ENCODE measurements around the gene IRF2.

IRF2 gene

DNA sequence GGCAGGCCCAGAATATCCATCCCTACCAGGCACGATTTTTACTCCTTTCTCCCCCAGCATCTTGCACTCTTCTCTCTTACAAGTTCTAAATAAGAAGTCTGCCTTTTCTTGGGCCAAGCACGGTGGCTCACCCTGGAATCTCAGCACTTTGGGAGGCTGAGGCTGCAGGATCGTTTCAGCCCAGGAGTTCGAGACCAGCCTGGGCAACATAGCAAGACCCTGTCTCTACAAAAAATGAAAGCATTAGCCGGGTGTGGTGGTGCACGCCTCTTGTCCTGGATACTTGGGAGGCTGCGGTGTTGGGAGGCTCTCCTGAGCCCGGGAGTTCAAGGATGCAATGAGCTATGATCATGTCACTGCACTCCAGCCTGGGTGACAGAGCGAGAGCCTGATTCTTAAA lies 64.8 kb downstream of the IRF2 start:
- no peak for DNase-seq (ENCODE audit: low read depth in 3 of 3)

DNA sequence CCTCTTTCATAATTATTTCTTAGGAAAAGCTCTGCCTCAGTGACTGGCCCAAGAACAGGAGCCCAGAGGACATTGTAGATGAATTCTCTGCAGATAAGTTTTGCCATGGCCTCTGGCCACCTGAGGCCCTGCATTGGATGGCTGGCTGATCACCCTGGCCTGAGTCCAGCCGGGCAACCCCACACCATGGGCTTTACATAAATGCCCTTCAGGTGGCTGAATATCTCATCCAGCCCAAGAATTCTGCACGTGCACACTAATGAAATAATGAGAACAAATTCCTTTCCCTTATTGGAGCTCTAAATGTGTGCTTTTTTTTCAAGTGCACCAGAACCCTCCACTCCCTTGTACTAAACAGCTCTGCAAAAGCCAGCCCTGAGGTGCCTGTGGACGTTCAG lies 65.7 kb downstream of the IRF2 start:
- DNase-seq (ENCODE audit: low read depth in 3 of 3) = no peak

DNA sequence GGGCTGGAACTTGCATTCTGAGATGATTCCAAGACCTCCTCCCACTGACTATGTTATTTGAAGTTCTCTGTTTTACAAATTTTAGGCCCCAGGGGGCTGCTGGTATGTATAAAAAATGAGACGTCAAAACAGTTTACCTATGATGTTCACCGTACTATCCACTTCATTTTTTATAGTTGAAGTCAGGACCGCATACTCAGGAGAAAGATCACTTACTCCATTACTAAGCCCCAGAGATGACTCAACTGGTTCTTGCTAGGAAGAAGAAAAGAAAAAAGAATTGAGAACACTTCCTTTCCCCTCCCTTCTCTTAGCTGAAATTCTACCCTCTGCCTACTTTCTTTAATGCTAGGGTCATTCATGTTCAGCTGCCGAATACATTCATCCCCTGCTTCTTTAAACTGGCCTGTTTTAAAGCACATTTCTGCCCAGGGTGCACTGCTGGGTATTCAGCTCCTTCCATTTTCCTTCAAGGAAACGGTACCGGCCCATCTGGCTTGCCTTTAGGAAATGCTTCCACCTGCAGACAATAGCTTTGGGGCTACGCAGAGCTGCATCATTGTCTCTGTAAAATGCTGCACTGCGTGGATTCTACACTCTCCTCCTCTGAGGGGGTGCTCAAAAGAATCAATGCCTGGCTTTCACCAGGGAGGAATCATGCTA lies 66.2 kb downstream of the IRF2 start:
- DNase-seq (ENCODE audit: low read depth in 3 of 3) = no peak

DNA sequence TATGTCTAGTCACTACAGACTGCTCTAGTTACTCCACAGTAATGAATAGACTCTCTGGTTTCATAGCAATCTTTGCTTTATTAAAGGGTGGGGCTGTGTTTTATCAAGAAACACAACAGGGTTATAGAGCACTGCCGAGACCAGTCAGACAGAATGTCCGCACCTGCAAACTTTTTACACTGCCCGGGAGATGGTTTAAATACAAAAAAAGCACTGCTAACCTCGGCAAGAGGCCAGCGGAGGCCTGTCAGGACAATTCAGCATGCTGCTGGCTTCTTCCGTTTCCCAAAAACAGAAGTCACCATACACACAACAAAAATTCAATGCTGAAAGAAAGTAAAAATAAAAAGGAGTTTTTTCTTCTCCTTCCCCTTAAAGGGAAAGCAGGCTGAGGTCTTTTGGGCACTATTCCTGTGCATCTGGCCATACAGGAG lies 67.4 kb downstream of the IRF2 start:
- no peak for DNase-seq (ENCODE audit: low read depth in 3 of 3)

DNA sequence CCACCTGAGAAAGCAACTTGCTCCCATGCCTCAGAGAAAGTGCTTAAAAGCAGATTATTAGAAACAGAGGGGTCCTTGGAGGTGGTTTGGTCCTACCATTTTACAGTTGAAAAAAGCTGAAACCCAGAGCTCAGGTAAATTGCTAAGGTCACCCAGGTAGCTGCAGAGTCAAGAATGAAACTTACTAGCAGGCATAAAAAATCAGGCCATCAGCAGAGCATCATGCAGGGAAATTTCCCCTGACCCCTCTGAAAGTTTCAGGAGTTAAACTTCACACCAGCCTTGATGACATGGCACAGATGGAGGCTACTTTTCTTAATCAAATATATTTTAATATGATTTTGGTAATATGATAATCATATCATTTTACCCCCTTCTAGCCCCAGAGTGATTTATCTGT lies 70.3 kb downstream of the IRF2 start:
- DNase-seq (ENCODE audit: low read depth in 3 of 3) = no peak

DNA sequence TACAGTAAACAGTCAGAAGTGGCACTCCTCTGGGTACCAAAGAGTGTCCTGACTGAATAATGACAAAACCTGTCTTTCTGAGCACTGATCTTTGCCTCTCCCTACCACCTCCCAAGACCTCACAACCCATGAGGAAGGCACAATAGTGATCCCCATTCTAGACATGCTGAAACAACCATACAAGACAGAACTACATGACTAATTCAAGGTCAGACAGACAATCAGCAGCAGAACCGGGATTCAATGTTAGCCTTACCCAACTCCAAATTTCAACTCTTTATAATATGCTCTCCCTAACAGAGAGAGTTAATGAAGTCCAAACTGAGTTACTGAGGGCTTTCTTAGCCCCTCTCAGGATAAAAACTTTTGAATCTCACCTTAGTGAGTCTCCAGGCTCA lies 71.0 kb downstream of the IRF2 start:
- no peak for DNase-seq (ENCODE audit: low read depth in 3 of 3)

DNA sequence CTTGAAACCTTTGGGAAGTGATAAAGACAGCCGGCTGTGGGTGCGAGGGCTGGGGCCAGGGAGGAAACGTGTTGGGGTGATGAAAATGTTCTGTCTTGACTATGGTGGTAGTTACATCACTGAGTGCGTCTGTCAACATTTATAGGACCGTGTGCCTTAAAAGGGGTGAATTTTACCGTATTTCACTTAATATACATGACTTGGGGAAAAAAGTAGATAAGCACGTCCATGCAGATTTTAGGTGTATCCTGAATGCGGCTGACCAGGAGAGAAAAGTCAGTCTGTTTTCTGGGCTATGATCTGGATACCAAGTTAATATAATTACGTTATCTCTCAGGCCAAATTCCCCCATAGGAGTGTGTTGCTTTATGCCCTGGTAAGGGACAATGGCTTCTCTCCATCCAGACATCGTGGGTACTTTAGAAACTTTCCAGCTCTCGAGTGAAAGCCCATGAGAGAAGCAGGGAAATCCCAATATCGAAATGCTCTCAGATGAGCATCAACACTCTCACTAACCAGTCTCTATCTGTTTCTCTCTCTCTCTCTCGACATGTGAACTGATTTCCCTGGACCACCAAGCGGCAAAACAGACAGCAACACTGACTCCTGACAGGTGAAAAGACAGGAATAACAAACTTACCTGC lies 71.5 kb downstream of the IRF2 start:
- DNase-seq (ENCODE audit: low read depth in 3 of 3) = no peak

DNA sequence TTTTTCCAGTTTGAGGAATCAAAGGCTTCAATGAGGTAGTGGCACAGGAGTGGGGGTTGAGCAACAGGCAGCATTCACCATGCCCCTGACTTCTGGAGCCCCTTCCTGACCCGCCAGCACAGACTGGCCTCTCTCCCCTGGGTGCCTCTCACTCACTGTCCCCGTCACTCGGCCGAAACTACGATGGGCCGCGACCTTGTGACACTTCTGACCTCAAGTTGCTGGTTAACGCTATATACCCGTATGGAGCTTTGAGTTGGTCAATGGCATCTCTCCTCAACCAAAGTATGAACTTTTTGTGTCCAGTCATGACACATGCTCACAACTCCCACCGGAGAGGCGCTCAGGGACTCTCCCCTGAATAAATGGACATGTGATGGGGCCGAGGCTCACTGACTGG lies 72.1 kb downstream of the IRF2 start:
- no peak for DNase-seq (ENCODE audit: low read depth in 3 of 3)

DNA sequence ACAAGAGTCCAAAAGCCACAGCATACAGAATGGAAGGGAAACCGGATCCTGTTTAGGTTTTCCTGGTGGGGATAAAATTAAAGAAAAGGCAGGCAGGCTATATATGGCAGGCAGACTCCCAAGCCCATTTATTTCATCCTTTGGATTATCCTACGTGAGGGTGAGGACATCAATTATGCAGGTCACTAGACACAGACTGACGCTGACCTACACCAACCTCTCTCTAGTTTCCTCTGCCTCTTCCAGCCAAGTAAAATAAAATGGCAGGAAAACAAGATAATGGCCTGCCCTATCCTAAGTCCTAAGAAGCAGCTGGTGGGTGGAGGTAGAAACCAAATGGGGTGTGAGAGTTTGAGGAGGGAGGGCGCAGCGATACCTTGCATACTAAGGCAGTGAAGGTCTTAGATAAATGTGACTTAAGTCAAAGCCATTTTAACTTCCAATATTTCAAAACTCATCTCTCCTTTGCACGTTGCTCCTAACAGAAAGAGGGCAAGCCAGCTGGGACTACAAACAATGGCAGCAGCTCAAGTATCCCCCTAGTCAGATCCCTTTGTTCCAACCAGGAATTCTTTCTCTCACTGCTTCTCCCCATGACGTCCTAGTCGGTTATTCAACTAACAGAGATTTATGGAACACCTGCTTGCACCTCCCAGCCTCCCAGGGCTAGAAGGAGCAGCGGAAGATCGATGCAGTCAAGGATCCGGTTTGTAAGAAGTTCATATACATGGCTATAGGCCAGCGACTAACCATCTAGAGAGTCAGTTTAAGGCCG lies 72.8 kb downstream of the IRF2 start:
- no peak for DNase-seq (ENCODE audit: low read depth in 3 of 3)

DNA sequence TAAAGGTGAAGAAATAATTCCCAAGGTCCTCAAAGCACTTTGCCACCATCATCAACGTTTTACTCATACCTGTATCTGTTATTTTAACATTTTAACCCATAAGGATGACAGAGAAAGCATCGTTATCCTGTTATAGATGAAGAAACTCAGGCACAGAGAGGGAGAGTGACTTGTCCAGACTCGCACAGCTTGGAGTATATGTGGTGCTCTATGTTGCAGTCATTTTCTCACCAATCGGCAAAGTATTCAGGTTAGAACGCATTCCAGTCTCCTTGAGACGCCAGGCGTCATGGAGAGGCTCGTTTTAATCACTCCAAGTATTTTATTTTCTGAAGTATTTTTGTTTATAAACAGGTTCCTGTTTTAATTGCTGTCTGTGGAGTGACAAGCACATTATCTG lies 73.5 kb downstream of the IRF2 start:
- no peak for DNase-seq (ENCODE audit: low read depth in 3 of 3)

DNA sequence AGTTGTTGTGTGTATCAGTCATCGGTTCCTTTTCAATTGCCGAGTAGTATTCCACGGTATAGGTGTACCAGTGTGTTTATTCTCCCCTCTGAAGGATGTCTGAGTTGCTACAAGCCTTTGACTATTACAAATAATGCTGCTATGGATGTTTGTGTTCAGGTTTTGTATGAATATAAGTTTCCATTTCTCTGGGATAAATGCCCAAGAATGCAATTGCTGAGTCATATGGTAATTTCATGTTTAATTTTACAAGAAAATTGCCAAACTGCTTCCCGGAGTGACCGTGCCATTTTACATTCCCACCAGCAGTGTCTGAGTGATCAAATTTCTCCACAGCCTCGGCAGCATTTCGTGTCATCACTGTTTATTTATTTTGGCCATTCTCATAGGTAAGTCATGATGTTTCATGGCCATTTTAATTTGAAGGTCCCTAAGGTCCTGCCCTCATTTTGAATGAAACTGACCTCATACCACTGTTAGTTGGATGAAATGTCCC lies 73.9 kb downstream of the IRF2 start:
- no peak for DNase-seq (ENCODE audit: low read depth in 3 of 3)

DNA sequence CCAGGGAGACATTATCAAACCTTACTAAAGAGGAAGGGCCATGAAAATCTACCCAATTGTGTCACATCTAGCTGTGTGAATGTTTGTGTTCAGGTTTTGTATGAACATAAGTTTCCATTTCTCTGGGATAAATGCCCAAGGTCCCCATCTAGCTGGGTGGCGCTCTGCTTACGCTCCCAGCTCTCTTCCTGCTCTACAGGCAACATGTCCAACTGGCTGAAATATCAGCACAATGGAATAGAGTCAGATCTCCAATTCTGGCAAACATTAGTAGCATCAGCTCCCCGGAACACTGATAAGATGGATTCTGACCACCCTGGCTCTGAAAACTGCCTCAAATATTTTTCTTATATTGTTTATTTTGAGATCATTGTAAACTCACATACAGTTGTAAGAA lies 74.8 kb downstream of the IRF2 start:
- DNase-seq (ENCODE audit: low read depth in 3 of 3) = no peak

DNA sequence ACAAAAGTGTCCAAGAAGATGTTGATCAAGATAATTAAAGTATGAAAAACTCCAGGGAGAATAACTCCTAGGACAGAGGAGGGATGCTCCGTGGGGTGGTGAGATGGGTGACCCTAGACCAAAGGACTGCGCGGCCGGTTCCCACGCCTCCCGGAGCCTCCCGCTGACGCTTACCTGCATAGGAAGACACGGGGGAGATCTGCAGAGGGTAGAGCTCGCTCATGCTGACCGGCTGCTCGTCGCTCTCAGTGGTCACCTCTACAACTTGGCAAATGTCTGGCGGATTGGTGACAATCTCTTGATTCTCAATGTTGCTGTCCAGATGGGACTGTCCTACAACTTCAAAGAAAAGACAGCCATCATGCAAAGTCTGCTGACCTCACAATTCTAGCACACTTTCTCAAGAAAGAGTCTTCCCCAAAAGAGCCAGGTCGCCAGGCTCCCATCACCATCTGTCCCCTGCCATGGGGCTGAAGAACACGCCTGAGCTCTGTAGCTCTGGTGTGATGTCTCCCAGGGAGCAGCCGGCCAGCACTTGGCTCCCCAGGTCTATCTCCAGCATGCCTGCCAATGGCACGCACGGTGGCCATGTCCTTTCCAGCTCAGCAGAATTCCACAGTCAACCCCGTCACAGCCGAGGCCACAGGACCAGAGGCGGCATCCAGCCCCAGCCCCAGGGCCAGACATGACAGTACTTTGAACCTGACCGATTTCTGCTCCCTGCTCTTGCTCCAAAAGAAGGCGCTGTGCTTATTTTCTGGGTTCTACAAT lies 75.4 kb downstream of the IRF2 start:
- DNase-seq (ENCODE audit: low read depth in 3 of 3) = no peak

DNA sequence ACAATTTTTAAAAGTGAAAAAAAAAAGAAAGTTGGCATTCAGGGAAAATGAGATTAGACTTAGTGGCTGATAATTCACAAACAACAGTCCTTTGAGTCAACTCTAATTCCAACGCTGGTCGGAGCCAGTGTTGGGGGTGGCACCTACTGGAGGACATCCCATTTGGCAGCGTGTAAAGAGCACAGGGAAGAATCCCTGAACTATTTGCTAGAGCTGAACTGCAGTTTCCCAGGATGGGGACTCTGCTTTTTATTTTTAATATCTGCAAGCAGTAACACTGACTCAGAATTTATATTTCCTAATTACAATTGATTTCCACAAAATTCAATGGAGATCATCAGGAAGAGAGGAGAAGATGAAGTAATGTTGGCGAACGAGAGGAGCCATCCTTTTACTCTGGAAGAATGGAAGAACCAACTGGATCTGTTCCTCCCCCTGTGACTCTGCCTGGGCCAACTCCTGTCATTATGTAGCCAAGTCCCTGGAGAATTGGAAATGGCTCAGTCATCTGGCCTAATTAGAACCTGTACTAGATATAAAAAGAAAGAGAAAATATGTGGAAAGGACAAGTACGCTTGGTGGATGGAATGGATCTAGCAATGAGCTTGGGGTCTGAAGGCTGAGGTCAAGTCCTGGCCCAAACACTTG lies 76.7 kb downstream of the IRF2 start:
- no peak for DNase-seq (ENCODE audit: low read depth in 3 of 3)

DNA sequence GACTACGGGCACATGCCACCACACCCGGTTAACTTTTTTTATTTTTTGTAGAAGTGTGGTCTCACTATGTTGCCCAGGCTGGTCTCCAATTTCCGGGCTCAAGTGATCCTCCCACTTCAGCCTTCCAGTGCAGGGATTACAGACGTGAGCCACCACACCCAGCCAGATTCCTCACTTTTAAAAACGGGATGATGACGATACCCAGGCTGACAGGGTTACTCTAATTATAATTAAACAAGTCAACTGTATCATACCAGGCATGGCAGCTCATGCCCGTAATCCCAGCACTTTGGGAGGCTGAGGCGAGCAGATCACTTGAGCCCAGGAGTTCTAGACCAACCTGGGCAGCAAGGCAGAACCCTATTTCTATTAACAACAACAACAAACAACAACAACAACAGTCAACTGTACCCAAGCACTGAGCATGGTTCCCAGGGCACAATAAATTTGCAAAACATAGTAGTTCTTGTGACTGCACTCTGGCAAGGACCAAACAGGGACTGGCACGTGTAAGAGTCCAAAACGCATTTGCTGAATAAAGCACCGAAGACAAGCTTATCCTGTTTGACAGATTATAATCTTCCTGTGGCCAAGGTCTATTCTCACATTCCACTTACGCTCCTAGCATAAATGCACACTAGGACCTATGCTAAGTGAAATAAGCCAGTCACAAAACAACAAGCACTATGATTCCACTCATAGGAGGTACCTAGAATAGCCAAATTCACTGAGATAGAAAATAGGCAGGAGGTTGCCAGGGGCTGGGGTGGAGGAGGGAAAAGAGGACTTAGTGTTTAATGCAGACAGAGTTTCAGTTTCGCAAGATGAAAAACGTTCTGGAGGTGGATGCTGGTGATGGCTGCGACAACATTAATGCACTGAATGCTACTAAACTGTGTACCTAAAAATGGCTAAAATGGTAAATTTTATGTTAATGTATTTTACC lies 77.5 kb downstream of the IRF2 start:
- no peak for DNase-seq (ENCODE audit: low read depth in 3 of 3)

DNA sequence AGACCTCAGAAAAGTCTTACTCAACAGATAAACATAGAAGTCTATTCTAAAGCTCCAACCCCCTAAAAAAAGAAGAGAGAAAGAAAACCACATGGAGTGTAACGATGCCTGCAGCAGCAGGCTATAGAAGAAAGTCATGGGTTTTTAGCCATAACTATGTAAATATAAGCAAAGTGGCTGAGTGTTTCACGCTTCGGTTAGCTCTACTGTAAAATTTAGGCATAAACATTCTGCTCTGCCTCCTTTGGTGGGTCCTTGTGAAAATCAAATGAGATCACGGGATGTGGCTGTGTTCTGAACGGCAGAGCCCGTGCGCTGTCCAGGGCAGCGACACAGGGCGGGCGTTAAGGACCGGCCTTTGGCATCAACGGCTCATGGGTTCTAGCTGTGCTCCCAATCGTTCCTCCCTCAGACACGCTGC lies 78.4 kb downstream of the IRF2 start:
- no peak for DNase-seq (ENCODE audit: low read depth in 3 of 3)

DNA sequence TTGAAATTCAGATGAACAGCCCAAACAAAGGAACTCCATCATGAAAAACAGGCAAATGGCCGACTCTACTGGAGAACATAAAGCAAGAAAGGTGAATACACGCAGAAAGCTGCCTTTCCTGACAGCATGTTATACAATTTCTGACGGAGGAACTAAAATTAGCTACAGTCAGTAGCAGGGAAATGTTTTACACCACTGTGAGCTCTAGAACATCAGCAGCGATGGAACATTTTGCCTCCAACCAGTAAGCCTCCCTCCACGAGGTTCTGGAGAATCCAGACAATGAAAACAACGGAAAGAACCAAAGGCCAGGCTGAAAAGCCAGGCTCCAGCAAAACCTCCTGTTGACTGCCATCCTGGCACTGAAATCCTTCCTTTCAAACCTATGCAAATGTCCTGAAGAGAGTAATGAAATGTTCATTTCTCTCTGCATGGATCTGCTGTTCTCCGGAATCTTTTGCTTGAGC lies 78.9 kb downstream of the IRF2 start:
- DNase-seq (ENCODE audit: low read depth in 3 of 3) = no peak

DNA sequence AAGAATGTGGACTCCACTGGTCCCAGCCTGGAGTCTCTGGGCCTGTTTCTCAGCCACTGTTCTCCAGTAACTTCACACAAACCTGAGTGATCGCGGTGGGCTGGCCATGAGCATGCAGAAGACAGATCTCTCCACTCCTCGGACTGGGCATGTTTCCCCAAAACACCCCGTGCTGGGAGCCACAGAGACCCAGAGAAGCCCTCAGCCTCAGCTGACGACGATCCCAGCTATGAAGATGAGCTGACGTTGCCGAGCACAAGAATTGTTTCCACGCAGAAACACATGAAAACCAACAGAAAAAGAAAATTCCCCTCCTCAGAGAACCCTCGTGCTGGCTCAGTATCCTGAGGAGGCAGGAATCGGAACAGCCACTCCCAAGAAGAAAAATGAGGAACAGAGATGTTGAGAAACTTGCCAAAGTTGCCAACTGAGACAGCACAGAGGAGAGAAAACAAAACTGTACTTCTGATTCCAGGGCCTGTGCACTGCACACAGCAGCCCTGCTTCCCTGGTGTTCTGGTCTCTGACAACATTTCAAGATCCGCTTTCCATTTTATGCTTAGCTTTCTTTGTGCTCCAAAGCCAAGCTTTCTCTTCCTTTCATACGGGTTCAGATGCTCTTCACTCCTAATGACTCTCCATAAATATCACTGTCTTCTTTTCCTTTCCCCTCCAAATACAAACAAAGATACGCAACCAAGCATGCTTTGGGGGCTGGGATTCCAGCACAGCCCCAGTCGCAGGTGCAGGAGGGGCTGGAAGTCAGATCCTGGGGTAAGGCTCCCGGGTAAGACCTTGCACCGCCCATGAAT lies 81.4 kb downstream of the IRF2 start:
- no peak for DNase-seq (ENCODE audit: low read depth in 3 of 3)

DNA sequence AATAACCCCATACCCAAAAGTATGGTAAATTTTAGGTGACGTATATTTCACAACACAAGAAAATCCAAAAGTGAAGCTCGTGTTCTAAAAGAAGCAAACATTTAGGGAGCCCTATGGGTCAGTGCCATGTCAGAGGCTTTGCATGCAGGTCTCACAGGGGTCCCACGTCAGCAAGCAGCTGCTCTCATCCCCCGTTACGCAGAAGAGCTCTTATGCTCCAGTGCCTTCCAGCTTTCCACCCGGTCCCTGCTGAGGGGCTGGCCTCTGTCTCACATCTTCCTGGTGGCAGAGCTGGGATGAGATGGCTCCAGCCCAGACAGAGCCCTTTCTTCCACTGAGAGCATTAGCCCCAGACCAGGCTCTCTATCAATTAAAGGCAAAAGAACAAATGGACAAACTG lies 82.0 kb downstream of the IRF2 start:
- DNase-seq (ENCODE audit: low read depth in 3 of 3) = no peak
